HPDE6-E6E7 (cell line): ENCODE data around the gene MAN2A1.
"Not testable (repeated sequence)": the region's sequence is repeated elsewhere in the genome, so short reads cannot be mapped to it uniquely, and the experiment has no call there.

Experiments used
- DNase-seq: peaks from one replicate; pipeline ENCODE4 v3.0.0; 2011; ENCODE audit warnings: missing footprints; ENCODE audit errors: extremely low spot score

The MAN2A1 gene

GRCh38 chr5:109866051-109866450 is 176.3 kb downstream of the MAN2A1 start:
- no peak for DNase-seq

DNA sequence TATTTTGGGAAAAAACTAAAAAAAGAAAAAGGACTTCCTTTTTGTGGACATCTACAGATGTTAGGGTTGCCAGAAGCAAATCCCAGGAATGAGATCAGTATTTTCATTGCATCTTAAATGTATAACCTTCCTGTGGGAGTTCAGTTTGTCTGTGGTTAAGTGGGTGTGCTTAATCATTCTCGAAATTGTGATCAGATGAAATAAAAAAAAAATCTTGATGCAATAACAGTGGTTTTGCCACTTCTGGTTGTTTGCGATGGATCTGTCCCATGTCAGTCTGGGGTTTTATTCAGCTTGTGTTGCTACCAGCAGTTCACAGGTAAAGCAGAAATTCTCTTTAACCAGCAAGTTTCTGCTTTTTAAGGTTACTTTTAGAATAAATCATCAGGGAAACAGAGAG is 179.0 kb downstream of the MAN2A1 start:
- no peak for DNase-seq

DNA sequence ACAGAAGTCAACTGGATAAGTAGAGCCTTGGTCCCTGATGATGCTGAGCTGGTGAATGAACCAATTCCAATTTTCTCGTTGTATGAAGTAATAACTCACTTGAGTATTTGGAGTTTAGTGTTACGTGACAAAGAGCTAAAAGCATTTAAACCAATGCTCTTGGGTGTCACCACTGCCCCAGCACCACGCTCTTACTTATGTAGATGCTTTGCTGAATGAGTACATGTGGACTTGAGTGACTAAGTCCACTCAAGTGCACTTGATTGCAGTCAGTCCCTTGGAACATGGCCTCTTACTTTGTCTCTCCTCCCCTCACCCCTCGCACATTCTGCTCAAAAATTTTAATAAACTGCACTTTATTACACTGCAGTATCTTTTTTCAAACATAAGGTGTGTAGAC is 184.0 kb downstream of the MAN2A1 start:
- DNase-seq = no peak

DNA sequence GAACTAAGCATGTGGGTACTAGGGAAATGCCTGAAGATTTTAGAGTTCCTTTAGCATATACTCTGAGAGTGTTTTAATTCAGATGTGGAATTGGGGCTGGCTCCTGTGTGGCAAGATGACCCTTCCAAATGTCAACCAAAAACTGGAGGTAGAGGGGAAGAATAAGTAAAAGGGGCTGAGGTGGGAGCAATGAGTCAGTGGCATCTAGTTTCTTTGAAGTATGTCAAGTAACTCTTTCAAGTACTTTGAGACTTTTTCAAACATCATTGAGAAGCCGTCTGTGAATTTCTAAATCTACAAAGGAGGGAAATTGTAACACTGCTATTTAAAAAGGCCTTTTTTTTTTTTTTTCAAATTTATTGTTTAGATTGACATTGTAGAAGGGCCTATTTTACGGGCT is 184.4 kb downstream of the MAN2A1 start:
- DNase-seq = no peak

DNA sequence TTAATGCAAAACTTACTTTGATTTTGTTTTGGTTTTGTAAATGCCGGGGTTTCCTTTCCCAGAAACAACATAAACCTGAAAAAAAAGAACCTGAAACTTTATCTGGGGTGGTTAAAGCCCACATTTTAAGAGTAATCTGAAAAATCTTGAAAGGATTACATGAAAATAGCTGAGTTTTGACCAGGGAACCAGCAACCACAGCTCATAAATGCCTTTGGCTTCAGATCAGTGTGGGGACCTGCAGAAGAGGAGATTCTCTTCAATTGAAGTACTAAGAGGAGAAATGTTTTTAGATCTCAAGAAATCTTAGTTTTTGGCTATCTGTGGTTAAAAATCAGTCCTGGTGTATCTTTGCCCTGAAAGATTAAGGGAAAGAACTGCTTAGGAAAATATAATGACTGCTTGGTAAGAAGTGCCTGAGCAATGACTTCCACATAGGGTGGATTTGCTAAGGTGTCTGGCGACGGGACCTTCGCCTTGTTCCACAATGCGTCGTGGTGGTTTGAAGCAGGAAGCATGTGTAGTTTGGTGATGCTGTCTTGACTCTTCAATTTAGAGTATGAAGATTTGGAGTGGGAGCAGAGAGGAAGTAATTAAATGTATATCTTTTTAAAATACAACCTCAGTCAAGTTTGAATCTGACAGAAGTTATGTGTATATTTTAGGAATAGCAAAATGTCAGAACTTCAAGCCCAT is 186.5 kb downstream of the MAN2A1 start:
- no peak for DNase-seq

DNA sequence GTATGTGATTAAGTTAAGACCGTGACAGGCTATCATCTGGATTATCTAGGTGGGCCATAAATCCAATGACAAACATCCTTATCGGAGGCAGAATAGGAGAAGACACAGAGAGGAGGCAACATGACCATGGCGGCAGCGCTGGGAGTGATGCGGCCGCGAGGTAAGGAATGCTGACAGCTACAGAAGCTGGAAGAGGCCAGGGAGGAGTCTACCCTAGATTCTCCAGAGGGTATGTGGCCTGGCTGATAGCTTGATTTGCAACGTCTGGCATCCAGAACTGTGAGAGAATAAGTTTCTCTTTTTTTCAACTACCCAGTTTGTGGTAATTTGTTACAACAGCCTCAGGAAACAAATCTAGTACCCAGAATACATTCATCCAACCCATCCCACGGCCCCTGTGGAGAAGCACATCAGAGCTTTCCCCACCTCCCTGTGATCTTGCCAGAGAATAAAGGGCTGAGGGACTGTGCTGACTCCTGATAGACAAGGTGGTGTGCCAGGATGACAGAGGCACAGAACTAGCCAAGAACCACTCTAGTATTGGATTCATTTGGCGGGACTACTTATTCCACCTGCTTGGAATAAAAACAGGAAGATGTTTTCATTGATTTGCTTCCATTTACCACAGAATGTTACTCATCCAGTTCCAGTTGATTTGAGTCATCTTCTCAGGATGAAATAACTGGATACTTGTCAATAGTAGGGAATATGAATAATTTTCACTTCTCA is 187.4 kb downstream of the MAN2A1 start:
- no peak for DNase-seq

- DNase-seq = peak; percentile 25
These were observed 187.9 kb downstream of the MAN2A1 start for GRCh38 chr5:109877670-109878045.

DNA sequence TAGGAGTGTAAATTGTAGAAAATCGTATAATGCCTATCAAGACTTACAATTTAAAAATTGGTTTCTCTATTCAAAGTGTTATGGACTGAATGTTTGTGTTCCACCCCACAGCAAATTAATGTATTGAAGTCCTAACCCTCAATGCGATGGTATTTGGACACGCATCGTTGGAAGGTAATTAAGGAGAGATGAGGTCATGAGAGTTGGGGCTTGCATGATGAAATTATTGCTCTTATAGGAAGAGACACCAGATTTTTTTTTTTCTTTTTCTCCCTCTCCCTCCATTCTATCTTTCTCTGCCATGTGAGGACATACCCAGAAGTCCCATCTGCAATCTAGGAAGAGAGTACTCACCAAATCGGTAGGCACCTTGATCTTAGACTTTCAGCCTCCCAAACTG is 189.2 kb downstream of the MAN2A1 start:
- no peak for DNase-seq

- no peak for DNase-seq
These were observed 191.4 kb downstream of the MAN2A1 start for GRCh38 chr5:109880907-109881685.

DNA sequence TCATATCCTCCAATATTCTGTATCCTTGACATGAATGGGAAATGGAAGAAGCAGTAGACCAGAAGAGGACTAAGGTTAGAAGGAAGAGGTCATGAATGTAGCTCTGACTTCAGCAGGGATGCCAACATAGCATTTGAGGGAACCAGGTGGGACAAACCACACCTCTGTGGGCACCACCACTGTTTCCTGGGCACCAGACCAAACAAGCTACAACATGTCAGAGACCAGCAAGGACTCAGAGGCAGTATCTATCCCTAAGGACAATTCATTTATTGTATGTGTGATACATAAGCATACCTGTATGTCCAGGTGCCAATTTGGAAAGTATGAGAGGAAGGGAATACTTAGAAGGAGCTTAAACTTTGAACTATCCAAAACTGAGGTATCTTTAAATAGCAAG is 192.8 kb downstream of the MAN2A1 start:
- DNase-seq = no peak

GRCh38 chr5:109884676-109885075 is 194.9 kb downstream of the MAN2A1 start:
- no peak for DNase-seq

DNA sequence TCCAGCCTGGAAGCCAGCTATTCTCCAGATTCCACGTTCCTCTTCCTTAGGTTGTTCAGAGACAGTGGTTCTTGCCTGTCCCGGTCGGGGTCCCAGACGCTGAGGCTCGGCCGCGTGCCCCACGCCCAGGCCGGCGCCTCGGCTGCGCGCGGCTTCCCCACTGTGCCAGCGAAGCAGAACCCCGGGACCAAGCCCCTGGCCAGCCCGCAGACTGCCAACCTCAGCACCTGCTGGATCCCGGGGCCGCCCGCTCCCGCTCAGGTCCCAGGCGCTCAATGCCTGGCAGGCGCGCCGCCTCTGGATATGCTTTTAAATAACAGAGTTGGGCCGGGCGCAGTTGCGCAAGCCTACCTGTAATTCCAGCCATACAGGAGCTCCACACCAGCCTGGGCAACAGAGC is 195.5 kb downstream of the MAN2A1 start:
- no peak for DNase-seq

- no peak for DNase-seq
These were observed 199.3 kb downstream of the MAN2A1 start for GRCh38 chr5:109888989-109889388.

DNA sequence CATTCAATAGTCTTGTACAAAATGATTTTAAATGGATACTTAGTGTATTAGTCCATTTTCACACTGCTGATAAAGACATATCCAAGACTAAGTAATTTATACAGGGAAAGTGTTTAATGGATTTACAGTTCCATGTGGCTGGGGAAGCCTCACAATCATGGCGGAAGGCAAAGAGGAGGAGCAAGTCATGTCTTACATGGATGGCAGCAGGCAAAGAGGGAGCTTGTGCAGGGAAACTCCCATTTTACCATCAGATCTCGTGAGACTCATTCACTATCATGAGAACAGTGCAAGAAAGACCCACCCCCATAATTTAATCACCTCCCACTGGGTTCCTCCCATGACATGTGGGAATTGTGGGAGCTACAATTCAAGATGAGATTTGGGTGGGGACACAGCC is 203.5 kb downstream of the MAN2A1 start:
- DNase-seq = not testable (repeated sequence)

DNA sequence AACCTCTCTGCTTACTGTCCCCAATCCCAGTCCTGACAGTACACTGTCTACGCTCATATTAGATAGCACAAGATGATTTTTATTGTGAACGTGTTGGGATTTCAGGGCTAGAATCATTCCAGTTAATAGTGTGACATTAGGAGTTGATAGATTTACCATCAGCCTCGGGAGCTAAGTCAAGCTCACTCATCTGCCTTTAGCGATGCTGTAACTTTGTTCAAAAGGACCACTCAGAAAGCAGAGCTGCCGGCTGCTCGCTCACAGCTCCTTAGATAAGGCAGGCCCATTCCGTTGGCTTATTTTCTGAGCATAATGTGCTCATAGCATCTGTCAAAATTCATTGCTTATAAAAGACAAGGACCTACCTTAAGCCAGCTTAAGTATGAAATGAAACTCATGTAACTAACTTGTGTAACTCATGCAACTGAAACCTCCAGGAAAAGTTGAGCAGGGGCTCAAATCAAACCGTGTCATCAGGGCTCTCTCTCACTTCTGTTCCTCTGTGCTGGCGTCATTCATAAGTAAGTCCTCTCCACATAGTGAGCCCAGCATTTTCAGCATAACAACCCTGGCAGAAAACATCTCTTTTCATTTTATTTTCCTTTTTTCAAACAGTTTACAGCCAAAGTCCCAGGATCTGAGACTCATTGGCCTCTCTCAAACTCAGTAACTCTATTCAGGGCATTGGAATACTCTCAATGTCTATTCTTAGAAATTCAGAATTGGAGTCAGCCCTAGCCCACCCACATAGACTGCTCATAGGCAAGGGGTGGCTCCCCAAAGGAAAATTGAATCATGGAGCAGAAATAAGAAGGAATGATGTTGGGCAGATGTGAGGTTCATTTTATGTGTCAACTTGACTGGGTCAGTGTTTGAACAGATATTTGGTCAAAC is 208.8 kb downstream of the MAN2A1 start:
- DNase-seq = no peak

GRCh38 chr5:109899163-109899535 is 209.4 kb downstream of the MAN2A1 start:
- no peak for DNase-seq

- no peak for DNase-seq
These were observed 210.7 kb downstream of the MAN2A1 start for GRCh38 chr5:109900461-109900860.

- no peak for DNase-seq
These were observed 211.3 kb downstream of the MAN2A1 start for GRCh38 chr5:109900911-109901627.

- no peak for DNase-seq
These were observed 211.9 kb downstream of the MAN2A1 start for GRCh38 chr5:109901628-109901981.

- DNase-seq = no peak
These were observed 213.3 kb downstream of the MAN2A1 start for GRCh38 chr5:109903061-109903460.

DNA sequence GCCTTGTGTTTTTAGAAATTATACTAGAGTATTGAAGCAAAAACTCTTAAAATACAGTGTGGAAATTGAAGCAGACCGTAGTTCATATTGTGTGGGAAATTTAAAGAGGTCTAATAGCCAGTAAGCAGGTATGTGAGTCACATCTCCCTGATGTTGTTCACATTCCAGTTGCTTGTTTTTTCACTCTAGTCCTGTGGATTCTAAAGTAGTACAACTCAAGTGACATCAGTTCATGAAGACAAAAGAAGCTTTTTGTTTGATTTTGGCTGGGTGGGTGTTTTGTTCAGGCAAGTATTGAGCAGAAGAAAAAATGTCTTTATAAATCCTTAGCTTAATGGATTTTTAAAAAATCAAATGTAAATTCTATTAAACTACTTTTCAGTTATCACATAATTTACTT is 216.2 kb downstream of the MAN2A1 start:
- DNase-seq = no peak
